Prostate gland (tissue), 2 donors: ENCODE measurements around the gene TMEM131.
"Not testable (repeated sequence)": the region's sequence is repeated elsewhere in the genome, so short reads cannot be mapped to it uniquely, and the experiment has no call there.

Experiments used
- POLR2A ChIP-seq: fragments of 450-650 bp; IDR thresholded peaks from one replicate; pipeline ENCODE4 v1.6.1; 2016; ENCODE audit warnings: antibody characterized with exemption, mild to moderate bottlenecking
- TF ChIP-seq, protein P1 (sequence below), 4 experiments: fragments of 200-600 bp in 2 of 4; fragments of 450-650 bp in 2 of 4; sonication (generic) in 2 of 4; IDR thresholded peaks; 1 replicate in 3 of 4; 2 replicates in 1 of 4; pipeline ENCODE4 v1.5.1; 2016 to 2019; ENCODE audit warnings: antibody characterized with exemption in 4 of 4, mild to moderate bottlenecking in 2 of 4, moderate library complexity in 2 of 4

DNA sequence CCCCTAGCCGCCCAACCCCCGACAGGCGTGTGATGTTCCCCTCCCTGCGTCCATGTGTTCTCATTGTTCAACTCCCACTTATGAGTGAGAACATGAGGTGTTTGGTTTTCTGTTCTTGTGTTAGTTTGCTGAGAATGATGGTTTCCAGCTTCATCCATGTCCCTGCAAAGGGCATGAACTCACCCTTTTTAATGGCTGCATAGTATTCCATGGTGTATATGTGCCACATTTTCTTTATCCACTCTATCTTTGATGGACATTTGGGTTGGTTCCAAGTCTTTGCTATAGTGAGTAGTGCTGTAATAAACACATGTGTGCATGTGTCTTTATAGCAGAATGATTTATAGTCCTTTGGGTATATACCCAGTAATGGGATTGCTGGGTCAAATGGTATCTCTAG lies 102.7 kb downstream of the TMEM131 start:
- not testable (repeated sequence) for TF ChIP-seq POLR2A
- TF ChIP-seq, protein P1, sequence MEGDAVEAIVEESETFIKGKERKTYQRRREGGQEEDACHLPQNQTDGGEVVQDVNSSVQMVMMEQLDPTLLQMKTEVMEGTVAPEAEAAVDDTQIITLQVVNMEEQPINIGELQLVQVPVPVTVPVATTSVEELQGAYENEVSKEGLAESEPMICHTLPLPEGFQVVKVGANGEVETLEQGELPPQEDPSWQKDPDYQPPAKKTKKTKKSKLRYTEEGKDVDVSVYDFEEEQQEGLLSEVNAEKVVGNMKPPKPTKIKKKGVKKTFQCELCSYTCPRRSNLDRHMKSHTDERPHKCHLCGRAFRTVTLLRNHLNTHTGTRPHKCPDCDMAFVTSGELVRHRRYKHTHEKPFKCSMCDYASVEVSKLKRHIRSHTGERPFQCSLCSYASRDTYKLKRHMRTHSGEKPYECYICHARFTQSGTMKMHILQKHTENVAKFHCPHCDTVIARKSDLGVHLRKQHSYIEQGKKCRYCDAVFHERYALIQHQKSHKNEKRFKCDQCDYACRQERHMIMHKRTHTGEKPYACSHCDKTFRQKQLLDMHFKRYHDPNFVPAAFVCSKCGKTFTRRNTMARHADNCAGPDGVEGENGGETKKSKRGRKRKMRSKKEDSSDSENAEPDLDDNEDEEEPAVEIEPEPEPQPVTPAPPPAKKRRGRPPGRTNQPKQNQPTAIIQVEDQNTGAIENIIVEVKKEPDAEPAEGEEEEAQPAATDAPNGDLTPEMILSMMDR (IDR thresholded peaks at IDR 0.05): not testable (repeated sequence)
